Ishikawa (cell line): Measurements from ENCODE around the gene ATP1B1.

Experiments
- CEBPB ChIP-seq: IDR thresholded peaks from 2 replicates; pipeline ENCODE4 v1.6.1; 2012
- EGR1 ChIP-seq: IDR thresholded peaks from 2 replicates; pipeline ENCODE4 v1.6.1; 2012
- EP300 ChIP-seq: IDR thresholded peaks from 2 replicates; pipeline ENCODE4 v1.6.1; 2012; ENCODE audit warnings: borderline replicate concordance
- MAX ChIP-seq: IDR thresholded peaks from 2 replicates; pipeline ENCODE4 v1.6.1; 2012
- NFIC ChIP-seq: IDR thresholded peaks from 2 replicates; pipeline ENCODE4 v1.6.1; 2012
- RAD21 ChIP-seq: IDR thresholded peaks from 2 replicates; pipeline ENCODE4 v1.6.1; 2012; ENCODE audit warnings: low read depth
- REST ChIP-seq: IDR thresholded peaks from 2 replicates; pipeline ENCODE4 v1.6.1; 2012; ENCODE audit warnings: low read depth, mild to moderate bottlenecking
- TAF1 ChIP-seq: IDR thresholded peaks from 2 replicates; pipeline ENCODE4 v1.6.1; 2012; ENCODE audit warnings: low read depth, mild to moderate bottlenecking
- TEAD4 ChIP-seq: IDR thresholded peaks from 2 replicates; pipeline ENCODE4 v1.6.1; 2012
- YY1 ChIP-seq: IDR thresholded peaks from 2 replicates; pipeline ENCODE4 v1.6.1; 2012; ENCODE audit warnings: low read depth
- ZBTB7A ChIP-seq: IDR thresholded peaks from 2 replicates; pipeline ENCODE4 v1.6.1; 2012; ENCODE audit warnings: low read depth

GRCh38 chr1:169133228-169133576, 26.7 kb downstream of the ATP1B1 start:
- TF ChIP-seq EGR1 (no peak), YY1 (no peak), CEBPB (no peak), EP300 (no peak), NFIC (no peak), MAX (no peak), ZBTB7A (no peak), REST (no peak), TEAD4 (no peak), TAF1 (no peak), RAD21 (no peak)
